Muscle of leg (tissue), 11 donors: ENCODE data around the gene OLA1. TPM values are rescaled to one million over a fixed set of nuclear protein-coding genes. Genes with fewer than 3 reads are reported as not detected.

ENCODE experiments used
- DNase-seq: peaks from one replicate; pipeline ENCODE4 v3.0.0; 2013
- H3K27ac ChIP-seq: one replicate; pipeline ENCODE4 v1.5.1; 2013; ENCODE audit warnings: mild to moderate bottlenecking, low read length, control low read depth
- H3K27me3 ChIP-seq: one replicate; pipeline ENCODE4 v1.6.1; 2013; ENCODE audit warnings: low read length; ENCODE audit not compliant: control insufficient read depth, insufficient read depth
- H3K36me3 ChIP-seq: one replicate; pipeline ENCODE4 v1.6.1; 2013; ENCODE audit warnings: low read length; ENCODE audit not compliant: control insufficient read depth, insufficient read depth
- H3K4me1 ChIP-seq: one replicate; pipeline ENCODE4 v1.6.1; 2013; ENCODE audit warnings: low read length; ENCODE audit not compliant: control insufficient read depth, insufficient read depth
- H3K4me3 ChIP-seq: one replicate; pipeline ENCODE4 v1.5.1; 2013; ENCODE audit warnings: low read length, control low read depth
- H3K9me3 ChIP-seq: replicated peaks from 2 replicates; pipeline ENCODE4 v1.6.1; 2013; ENCODE audit warnings: low read depth, low read length; ENCODE audit not compliant: control insufficient read depth
- WGBS: methylation state at CpG from one replicate; pipeline ENCODE4 v1.1.5; 2013; ENCODE audit warnings: missing lambda C conversion rate; ENCODE audit not compliant: insufficient coverage; 5-methylcytosine and 5-hydroxymethylcytosine counted together
- polyA plus RNA-seq, 8 donors: library from polyadenylated mRNA; unstranded; fragments of 120-200 nt; gene quantifications; one replicate each; pipeline versions ENCODE4 v1.2.1 to v1.2.3, GENCODE V29; 2013; ENCODE audit warnings: inconsistent platforms in 1 of 8, low replicate concordance in 1 of 8; ENCODE audit not compliant: insufficient read length in 8 of 8, insufficient read depth in 1 of 8
- total RNA-seq: library from RNA; stranded (reverse); fragments of 120-200 nt; gene quantifications from one replicate; pipeline ENCODE4 v1.2.4, GENCODE V29; 2013

The OLA1 gene
- total and polyA plus RNA-seq, 9 donors: 123 to 227 (median 186) TPM

- whole genome bisulfite sequencing: no CpG with 5 or more reads among the region's 2 CpGs
- H3K4me3 ChIP-seq: no peak overlapping the region
Measured at GRCh38 chr2:174112073-174112472, 136.3 kb downstream of the OLA1 start.

GRCh38 chr2:174108579-174108978, 139.8 kb downstream of the OLA1 start:
- Histone ChIP-seq H3K36me3 (no peaks in the 10 kb centered on the region), H3K4me3 (no peak overlapping the region), H3K27ac (no peak overlapping the region), H3K9me3 (no peaks in the 10 kb centered on the region), H3K4me1 (no peaks in the 10 kb centered on the region), H3K27me3 (no peaks in the 10 kb centered on the region)
- no CpG with 5 or more reads among the region's 1 CpG for WGBS
- no peak for DNase-seq

More at GRCh38 chr2:174112073-174112472, 136.3 kb downstream of the OLA1 start:
- DNase-seq: no peak
- no peaks in the 10 kb centered on the region for H3K36me3 ChIP-seq
- H3K4me1 ChIP-seq: no peaks in the 10 kb centered on the region
- no peaks in the 10 kb centered on the region for H3K9me3 ChIP-seq
- no peak overlapping the region for H3K27ac ChIP-seq
- no peaks in the 10 kb centered on the region for H3K27me3 ChIP-seq

- Histone ChIP-seq H3K27ac (no peak overlapping the region), H3K36me3 (no peaks in the 10 kb centered on the region), H3K27me3 (no peaks in the 10 kb centered on the region), H3K9me3 (no peaks in the 10 kb centered on the region), H3K4me3 (no peak overlapping the region), H3K4me1 (no peaks in the 10 kb centered on the region)
- no peak for DNase-seq
Measured at GRCh38 chr2:174106736-174107135, 141.6 kb downstream of the OLA1 start.

GRCh38 chr2:174094542-174094941, 153.8 kb downstream of the OLA1 start:
- Histone ChIP-seq H3K4me3 (no peak overlapping the region), H3K27me3 (no peaks in the 10 kb centered on the region)
- WGBS: no CpG with 5 or more reads among the region's 5 CpGs

DNA sequence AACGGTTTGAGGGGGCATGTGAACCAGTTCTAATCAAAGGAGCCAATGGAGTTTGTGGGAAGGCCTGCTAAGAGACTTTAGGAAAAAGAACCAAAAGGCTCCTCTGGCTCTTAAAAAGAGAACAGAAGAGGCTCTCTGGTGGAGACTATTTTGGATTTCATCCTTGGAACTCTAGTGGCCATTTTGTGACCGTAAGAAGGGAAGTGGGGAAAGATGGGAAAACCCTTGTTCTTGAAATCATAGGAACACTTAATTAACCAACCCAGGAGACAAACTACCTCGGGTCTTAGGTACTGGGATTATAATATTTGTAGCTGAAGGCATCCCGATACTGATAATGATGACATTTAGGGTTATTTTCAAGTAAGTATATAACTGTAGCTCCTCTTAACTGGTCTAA, 157.9 kb downstream of the OLA1 start:
- Histone ChIP-seq H3K4me1 (no peaks in the 10 kb centered on the region), H3K36me3 (no peaks in the 10 kb centered on the region), H3K9me3 (no peaks in the 10 kb centered on the region), H3K27ac (no peak overlapping the region), H3K27me3 (no peaks in the 10 kb centered on the region), H3K4me3 (no peak overlapping the region)
- DNase-seq: no peak
- WGBS: 83% methylated on average over 1 of the region's 4 CpGs

More at GRCh38 chr2:174094542-174094941, 153.8 kb downstream of the OLA1 start:
- H3K4me1 ChIP-seq: no peaks in the 10 kb centered on the region
- H3K27ac ChIP-seq: no peak overlapping the region
- no peak for DNase-seq
- no peaks in the 10 kb centered on the region for H3K9me3 ChIP-seq
- H3K36me3 ChIP-seq: no peaks in the 10 kb centered on the region

- DNase-seq: no peak
- no CpG with 5 or more reads among the region's 5 CpGs for WGBS
- Histone ChIP-seq H3K27ac (no peak overlapping the region), H3K27me3 (no peaks in the 10 kb centered on the region), H3K4me3 (no peak overlapping the region), H3K4me1 (no peaks in the 10 kb centered on the region), H3K9me3 (no peaks in the 10 kb centered on the region), H3K36me3 (no peaks in the 10 kb centered on the region)
Measured at GRCh38 chr2:174088706-174089460, 159.4 kb downstream of the OLA1 start.

- Histone ChIP-seq H3K4me1 (no peaks in the 10 kb centered on the region), H3K27me3 (no peaks in the 10 kb centered on the region), H3K27ac (no peak overlapping the region), H3K36me3 (no peaks in the 10 kb centered on the region), H3K9me3 (no peaks in the 10 kb centered on the region), H3K4me3 (no peak overlapping the region)
- no peak for DNase-seq
- 97% methylated on average over 5 of the region's 11 CpGs for WGBS
Measured at GRCh38 chr2:174086708-174087107, 161.6 kb downstream of the OLA1 start.

DNA sequence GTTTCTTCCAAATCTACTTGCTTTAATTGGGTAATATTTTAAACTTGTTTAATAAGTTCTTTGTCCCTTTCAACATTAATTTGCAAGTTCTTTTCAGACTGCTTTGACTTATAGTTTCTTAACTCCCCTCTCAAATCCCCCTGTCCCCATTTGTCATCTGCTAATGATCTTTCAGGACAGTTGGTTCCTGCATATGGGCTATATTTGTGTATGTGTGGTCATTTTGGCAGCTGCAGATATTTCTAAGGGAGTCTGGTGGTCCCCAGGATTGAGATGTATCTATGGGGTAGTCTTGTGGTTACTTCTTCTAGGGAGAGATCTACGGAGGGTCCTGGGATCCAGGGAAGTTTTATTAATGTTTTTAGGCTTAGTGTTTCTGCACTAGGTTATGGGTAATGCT, 162.6 kb downstream of the OLA1 start:
- WGBS: no CpG with 5 or more reads among the region's 1 CpG
- Histone ChIP-seq H3K27ac (peak overlapping the region; percentile 5), H3K4me1 (no peaks in the 10 kb centered on the region), H3K9me3 (no peaks in the 10 kb centered on the region), H3K36me3 (peaks cover under 1% of the 10 kb centered on the region), H3K4me3 (no peak overlapping the region), H3K27me3 (no peaks in the 10 kb centered on the region)
- DNase-seq: peak; percentile 20

- Histone ChIP-seq H3K4me1 (no peaks in the 10 kb centered on the region), H3K9me3 (no peaks in the 10 kb centered on the region), H3K27me3 (no peaks in the 10 kb centered on the region), H3K36me3 (peaks cover 3% of the 10 kb centered on the region), H3K4me3 (no peak overlapping the region), H3K27ac (no peak overlapping the region)
- no peak for DNase-seq
- WGBS: no CpG with 5 or more reads among the region's 3 CpGs
Measured at GRCh38 chr2:174083843-174084458, 164.4 kb downstream of the OLA1 start.

GRCh38 chr2:174080672-174081121, 167.6 kb downstream of the OLA1 start:
- WGBS: no CpG with 5 or more reads among the region's 6 CpGs
- Histone ChIP-seq H3K27me3 (no peaks in the 10 kb centered on the region), H3K4me1 (no peaks in the 10 kb centered on the region), H3K4me3 (no peak overlapping the region), H3K27ac (no peak overlapping the region), H3K9me3 (no peaks in the 10 kb centered on the region), H3K36me3 (peaks cover 3% of the 10 kb centered on the region)
- no peak for DNase-seq
